Stimulated activated naive CD8-positive, alpha-beta T cell treated with anti-CD3 and anti-CD28 coated beads, Interleukin-15, Interleukin-2, amounts not matched to agents 100 U/mL and 50 U/mL, for 24 hours (primary cell): Measurements from ENCODE around the gene STRAP.
"Not testable (repeated sequence)": the region's sequence is repeated elsewhere in the genome, so short reads cannot be mapped to it uniquely, and the experiment has no call there.

Experiments
- ATAC-seq: fragments of 150-1000 bp; cut with Tn5 transposase; one replicate; pipeline ENCODE4 v1.10.0; 2021
- DNase-seq: peaks from one replicate; pipeline ENCODE4 v3.0.0; 2021

STRAP gene

DNA sequence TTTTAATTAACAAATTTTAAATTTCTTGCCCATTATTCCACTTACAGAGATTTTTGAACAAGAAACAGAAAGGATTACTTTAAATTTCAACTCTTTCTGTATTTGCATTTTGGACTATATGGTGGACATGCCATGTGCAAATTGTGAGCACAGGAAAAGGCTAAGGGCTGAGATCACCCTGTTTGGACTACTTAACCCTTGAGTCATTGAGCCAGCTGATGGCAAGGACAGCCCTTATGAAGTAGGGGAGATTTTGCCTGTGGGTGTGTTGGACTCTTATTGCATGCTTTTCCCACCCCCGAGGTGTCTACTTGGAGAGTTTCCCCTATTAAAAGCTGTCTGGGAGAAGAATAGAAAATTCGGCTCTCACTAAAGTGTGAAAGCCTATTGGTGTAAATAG is 46.2 kb downstream of the STRAP start:
- DNase-seq = no peak

DNA sequence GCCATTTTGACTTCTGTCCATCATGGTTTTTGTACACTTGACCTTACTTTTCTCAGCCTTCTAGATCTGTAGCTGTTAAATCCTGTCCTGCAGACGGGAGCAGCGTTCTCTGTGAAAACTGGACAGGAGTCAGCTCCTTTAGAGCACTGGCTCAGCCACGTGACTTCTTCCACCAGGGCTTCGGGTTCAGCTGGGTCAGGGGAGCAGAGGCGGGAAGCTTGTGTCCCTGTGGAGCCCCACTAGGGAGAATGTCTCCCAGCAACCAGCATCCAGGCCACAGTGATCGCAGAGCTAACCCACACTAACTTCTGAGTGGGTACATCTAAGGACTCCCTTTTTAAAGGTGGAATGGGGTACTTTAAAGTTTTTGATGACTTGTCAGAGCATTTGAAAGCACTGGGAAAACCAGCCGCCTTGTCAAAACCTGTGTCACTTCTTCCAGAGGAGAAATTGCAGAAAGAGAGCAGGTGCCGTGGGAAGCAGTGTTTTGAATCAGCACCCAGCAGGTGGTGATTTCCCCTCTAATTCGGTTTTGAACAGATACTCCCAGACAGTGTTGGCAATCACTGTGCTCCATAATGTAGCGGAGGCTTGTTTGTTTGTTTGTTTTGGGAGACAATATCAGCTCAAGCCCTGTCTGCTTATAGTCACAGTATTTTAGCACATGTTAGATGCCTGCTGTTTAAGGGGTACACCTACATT is 46.8 kb downstream of the STRAP start:
- ATAC-seq = no peak
- no peak for DNase-seq

More for the DNA sequence above, 46.2 kb downstream of the STRAP start:
- ATAC-seq = no peak

DNA sequence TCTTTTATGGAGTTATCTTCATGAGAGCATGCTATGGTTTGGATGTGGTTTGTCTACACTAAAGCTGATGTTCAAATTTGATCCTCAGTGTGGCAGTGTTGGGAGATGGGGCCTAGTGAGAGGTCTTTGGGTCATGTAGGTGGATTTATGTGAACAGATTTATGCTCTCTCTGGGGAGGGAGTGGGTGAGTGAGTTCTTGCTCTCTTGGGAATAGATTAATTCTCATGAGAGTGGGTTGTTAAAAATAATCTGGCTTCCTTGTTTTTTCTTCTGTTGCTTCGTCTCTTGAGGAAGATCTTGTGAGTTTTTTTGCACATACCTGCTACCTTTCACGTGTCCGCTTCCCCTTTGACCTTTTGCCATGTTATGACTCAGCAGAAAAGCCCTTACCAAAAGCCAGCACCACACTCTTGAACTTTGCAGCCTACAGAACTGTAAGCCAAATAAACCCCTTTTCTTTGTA is 49.4 kb downstream of the STRAP start:
- DNase-seq (no peak), ATAC-seq (no peak)

DNA sequence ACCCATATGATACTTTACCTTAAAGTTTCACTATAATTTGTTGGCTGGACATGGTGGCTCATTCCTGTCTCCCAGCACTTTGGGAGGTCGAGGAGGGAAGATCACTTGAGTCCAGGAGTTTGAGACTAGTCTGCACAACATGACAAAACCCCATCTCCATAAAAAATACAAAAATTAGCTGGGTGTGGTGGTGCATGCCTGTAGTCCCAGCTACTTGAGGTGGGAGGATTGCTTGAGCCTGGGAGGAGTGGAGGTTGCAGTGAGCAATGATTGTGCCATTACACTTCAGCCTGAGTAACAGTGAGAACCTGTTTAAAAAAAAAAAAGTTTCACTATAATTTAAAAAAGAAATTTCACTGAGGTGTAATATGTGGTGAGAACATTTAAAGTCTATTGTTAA is 50.1 kb downstream of the STRAP start:
- DNase-seq (no peak), ATAC-seq (no peak)

DNA sequence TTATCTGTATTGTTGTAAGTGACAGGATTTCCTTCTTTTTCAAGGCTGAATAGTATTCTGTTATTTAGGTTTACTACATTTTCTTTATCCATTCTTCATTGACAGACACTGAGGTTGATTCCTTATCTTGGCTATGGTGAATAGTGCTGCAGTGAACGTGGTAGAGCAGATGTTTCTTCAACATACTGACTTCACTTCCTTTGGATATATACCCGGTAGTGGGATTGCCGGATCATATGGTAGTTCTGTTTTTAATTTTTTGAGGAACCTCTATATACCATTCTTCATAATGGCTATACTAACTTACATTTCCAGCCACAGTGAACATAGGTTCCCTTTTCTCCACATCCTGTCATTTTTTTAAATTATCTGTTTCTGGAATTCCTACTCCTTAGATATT is 50.8 kb downstream of the STRAP start:
- ATAC-seq (no peak), DNase-seq (no peak)

DNA sequence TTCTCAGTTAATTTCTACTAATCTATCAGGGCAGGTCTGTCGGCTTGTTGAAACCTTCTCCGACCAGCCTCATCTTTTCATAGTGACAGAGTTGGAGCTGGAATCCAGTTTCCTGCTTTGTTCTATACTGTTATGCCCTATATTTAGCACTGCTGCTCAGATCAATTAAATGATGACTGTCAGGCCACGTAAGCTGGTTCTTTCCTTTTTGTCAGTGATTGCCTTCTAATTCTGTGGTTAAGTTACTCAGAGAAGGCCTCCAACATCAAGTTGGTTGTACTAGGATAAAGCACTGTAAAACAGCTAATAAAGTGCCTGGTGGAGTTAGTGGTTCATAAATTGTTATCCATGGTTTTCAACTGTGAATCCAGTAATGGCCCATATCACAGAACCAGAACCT is 51.6 kb downstream of the STRAP start:
- ATAC-seq (no peak), DNase-seq (no peak)

DNA sequence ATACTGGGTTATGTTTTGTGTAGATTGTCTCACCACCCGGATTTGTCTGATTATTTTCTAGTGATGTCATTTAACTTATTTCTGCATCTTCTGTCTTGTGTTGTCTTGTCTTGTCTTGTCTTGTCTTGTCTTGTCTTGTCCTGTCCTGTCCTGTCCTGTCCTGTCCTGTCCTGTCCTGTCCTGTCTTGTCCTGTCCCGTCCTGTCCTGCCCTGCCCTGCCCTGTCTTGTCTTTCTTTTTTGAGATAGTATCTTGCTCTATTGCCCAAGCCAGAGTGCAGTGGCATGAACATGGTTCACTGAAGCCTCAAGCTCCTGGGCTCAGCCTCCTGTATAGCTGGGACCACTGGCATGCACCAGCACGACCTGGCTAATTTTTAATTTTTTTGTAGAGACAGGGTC is 54.6 kb downstream of the STRAP start:
- ATAC-seq = no peak
- DNase-seq = no peak

DNA sequence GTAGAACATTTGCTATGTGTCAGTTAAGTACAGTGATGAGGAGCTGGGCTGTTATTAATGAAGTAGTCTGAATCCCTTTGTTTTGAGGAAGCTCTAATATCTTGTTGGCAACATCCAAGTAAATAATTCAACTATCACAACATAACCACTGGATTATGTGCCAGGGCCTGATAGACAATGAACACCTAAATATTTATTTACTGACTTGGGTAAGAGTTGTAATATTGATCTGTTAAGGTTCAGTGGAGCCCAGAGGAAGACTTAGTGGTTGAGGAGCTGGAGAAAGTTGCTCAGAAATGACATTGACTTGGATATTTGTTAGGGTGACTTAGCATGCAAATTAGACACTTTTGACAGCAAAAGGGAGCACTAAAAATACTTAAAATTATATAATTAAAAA is 55.7 kb downstream of the STRAP start:
- no peak for DNase-seq
- ATAC-seq = no peak

DNA sequence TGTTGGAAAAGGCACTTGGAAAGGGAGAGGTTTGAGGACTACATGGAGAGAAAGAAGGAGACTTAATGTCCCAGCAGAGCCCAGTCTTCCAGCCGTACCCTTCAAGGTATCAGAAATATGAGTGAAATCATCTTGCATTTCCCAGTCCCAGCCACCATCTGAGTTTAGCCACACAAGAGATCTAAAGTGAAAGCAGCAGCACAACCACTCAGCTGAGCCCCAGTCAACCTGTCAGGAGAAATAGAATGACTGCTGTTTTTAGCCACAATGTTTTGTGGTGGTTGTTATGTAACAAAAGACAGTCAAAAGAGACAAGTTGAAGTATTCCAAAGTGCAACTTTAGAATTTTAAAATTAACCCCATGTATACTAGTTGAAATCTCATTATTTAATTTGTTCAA is 56.9 kb downstream of the STRAP start:
- no peak for ATAC-seq
- no peak for DNase-seq

DNA sequence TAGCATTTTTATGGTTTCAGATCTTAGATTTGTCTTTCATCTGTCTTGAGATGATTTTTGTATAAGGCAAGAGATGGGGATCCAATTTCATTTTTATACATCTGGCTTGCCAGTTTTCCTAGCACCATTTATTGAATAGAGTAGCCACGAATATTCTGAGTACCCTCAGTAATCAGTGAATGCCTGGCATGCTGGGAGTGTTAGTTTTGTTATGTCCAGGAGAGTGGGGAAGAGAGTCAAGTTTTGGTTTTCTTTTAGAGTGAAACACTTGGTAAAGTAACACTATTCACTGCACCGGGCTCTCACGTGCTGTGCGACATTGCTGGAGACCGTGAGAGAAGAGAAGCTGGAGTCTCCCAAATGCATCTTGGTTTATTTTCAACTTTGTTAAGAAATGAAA is 60.3 kb downstream of the STRAP start:
- no peak for DNase-seq
- ATAC-seq = no peak

DNA sequence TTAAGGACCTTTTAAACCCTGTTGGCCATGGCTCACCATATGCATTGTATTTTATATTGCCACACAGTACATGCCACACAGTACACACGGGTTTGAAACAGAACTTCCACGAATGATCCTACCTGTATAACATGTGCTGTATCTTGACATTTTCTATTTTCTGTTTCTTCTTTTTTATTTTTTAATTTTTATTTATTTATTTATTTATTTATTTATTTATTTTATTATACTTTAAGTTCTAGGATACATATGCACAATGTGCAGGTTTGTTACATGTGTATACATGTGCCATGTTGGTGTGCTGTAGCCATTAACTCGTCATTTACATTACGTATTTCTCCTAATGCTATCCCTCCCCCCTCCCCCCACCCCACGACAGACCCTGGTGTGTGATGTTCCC is 61.3 kb downstream of the STRAP start:
- not testable (repeated sequence) for DNase-seq, ATAC-seq

DNA sequence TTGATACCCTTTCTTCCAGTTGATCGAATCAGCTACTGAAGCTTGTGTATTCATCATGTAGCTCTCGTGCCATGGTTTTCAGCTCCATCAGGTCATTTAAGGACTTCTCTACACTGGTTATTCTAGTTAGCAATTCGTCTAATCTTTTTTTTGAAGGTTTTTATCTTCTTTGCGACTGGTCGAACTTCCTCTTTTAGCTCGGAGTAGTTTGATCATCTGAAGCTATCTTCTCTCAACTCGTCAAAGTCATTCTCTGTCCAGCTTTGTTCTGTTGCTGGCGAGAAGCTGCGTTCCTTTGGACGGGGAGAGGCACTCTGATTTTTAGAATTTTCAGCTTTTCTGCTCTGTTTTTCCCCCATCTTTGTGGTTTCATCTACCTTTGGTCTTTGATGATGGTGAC is 66.3 kb downstream of the STRAP start:
- not testable (repeated sequence) for ATAC-seq, DNase-seq
